Psoas muscle (tissue), 8 donors: ENCODE measurements around the gene CDC37L1. TPM values are rescaled to one million over a fixed set of nuclear protein-coding genes. Genes with fewer than 3 reads are reported as not detected.

Experiments used
- ATAC-seq, 4 donors: fragments of 200-7000 bp; cut with Tn5 transposase; one replicate each; pipeline ENCODE4 v1.9.1; 2020; ENCODE audit warnings: moderate library complexity in 3 of 4, mild to moderate bottlenecking in 2 of 4
- DNase-seq, 2 donors: peaks; one replicate each; pipeline ENCODE4 v3.0.0-alpha.2; 2020
- H3K27ac ChIP-seq: fragments of 200-600 bp; one replicate; pipeline ENCODE4 v1.8.0; 2022
- H3K27me3 ChIP-seq, 3 donors: fragments of 200-600 bp in 1 of 3; one replicate each; pipeline versions ENCODE4 v1.6.1 to v1.8.0; 2013 to 2022; ENCODE audit warnings: low read length in 2 of 3, mild to moderate bottlenecking in 2 of 3, moderate library complexity in 1 of 3; ENCODE audit not compliant: insufficient read depth in 3 of 3
- H3K36me3 ChIP-seq, 2 donors: fragments of 200-600 bp in 1 of 2; one replicate each; pipeline versions ENCODE4 v1.6.1 to v1.8.0; 2013 to 2022; ENCODE audit warnings: low read depth in 1 of 2, mild to moderate bottlenecking in 1 of 2, moderate library complexity in 1 of 2; ENCODE audit not compliant: insufficient read depth in 1 of 2
- H3K4me1 ChIP-seq: fragments of 200-600 bp; one replicate; pipeline ENCODE4 v1.8.0; 2022
- H3K4me3 ChIP-seq: fragments of 200-600 bp; one replicate; pipeline ENCODE4 v1.8.0; 2022; ENCODE audit warnings: mild to moderate bottlenecking
- H3K9me3 ChIP-seq: fragments of 200-600 bp; one replicate; pipeline ENCODE4 v1.8.0; 2022
- CTCF ChIP-seq: fragments of 200-600 bp; IDR thresholded peaks from one replicate; pipeline ENCODE4 v1.8.0; 2022; ENCODE audit warnings: antibody characterized with exemption
- WGBS, 3 donors: extraction: QIAGEN DNeasy Blood & Tissue Kit; methylation state at CpG; one replicate each; pipeline versions ENCODE4 v1.1.6 to v1.1.7; 2013; 5-methylcytosine and 5-hydroxymethylcytosine counted together
- intact Hi-C, 2 donors: fragments of 100-400 bp; cut with DNase I; formaldehyde crosslinking; loops; one replicate each; pipeline versions ENCODE4 v1.11.0 to v1.14.2; 2022
- polyA plus RNA-seq, 3 donors: library from polyadenylated mRNA; stranded (reverse); fragments of 200-250 nt; gene quantifications; one replicate each; pipeline ENCODE4 v1.2.3, GENCODE V29; 2013
- total RNA-seq, 4 donors: library from RNA; stranded (reverse); fragmentation: NEBNext Ultra II Directional in 2 of 4; extraction: Animal tissue kit (Norgen Biotek cat#: 25700) in 2 of 4; gene quantifications; one replicate each; pipeline versions ENCODE4 v1.2.1 to v1.2.4, GENCODE V29; 2021 to 2023
- donor health status: healthy with polysubstance abuse.
- donor health status: DM: no; HTN: no; CAD: no; lungs with moderate emphysema.
- donor health status: Bipolar disorder and iron deficiency.
- donor health status: healthy.
- donor health status: DM: yes; HTN: yes; CAD: no.
- donor health status: DM: no; HTN: no; CAD: no.
- donor health status: DM: no; HTN: no; CAD: no.
- donor health status: DM: yes; HTN: yes; CAD: no.

Gene CDC37L1
- total and polyA plus RNA-seq, 7 donors = 46.7 to 184 (median 87.8) TPM

- peak overlapping the region; percentile 85 for H3K27ac ChIP-seq
- ATAC-seq (no peak), DNase-seq (no peak)
- H3K27me3 ChIP-seq = no peaks in the 10 kb centered on the region
- peaks cover 0 to 7% of the 10 kb centered on the region in 2 donors for H3K36me3 ChIP-seq
- no peak for TF ChIP-seq CTCF
- WGBS, 3 donors = 53 to 61% (median 57%) methylated on average over 3 of the region's 3 CpGs
- intact Hi-C loops = loop anchor here in 1 of 2 donors (5.0 to 10.0 kb wide), 2 partner anchors 75 to 693 kb away; partner anchors contain the start of genes PLGRKT and SPATA6L
- peaks cover 10% of the 10 kb centered on the region for H3K4me1 ChIP-seq
- no peaks in the 10 kb centered on the region for H3K9me3 ChIP-seq
- H3K4me3 ChIP-seq = peak overlapping the region; percentile 80
Measured at GRCh38 chr9:4742246-4742645, 62.9 kb downstream of the CDC37L1 start.

GRCh38 chr9:4743131-4743875, 63.9 kb downstream of the CDC37L1 start:
- no peaks in the 10 kb centered on the region for H3K9me3 ChIP-seq
- H3K27me3 ChIP-seq = no peaks in the 10 kb centered on the region
- WGBS, 3 donors = 58 to 69% (median 60%) methylated on average over 5 of the region's 5 CpGs
- H3K4me1 ChIP-seq = peaks cover 8% of the 10 kb centered on the region
- TF ChIP-seq CTCF = no peak
- no peak overlapping the region for H3K4me3 ChIP-seq
- intact Hi-C loops = loop anchor here in 1 of 2 donors (5.0 to 10.0 kb wide), 2 partner anchors 76 to 691 kb away; partner anchors contain the start of genes PLGRKT and SPATA6L
- peaks cover 0 to 7% of the 10 kb centered on the region in 2 donors for H3K36me3 ChIP-seq
- peak overlapping the region; percentile 33 for H3K27ac ChIP-seq
- DNase-seq = no peak
- no peak for ATAC-seq

GRCh38 chr9:4746278-4747030, 67.1 kb downstream of the CDC37L1 start:
- intact Hi-C loops = loop anchor here in 1 of 2 donors (10.0 kb wide), 1 partner anchor 688 kb away; the partner anchor contains the start of gene PLGRKT
- Histone ChIP-seq H3K27me3 (no peaks in the 10 kb centered on the region), H3K36me3 (no peaks in the 10 kb centered on the region), H3K4me3 (no peak overlapping the region), H3K9me3 (no peaks in the 10 kb centered on the region), H3K4me1 (no peaks in the 10 kb centered on the region), H3K27ac (no peak overlapping the region)
- no peak for TF ChIP-seq CTCF
- ATAC-seq (no peak), DNase-seq (no peak)
- 85 to 93% (median 89%) methylated on average over 2 of the region's 2 CpGs for WGBS, 3 donors

GRCh38 chr9:4748612-4749011, 69.2 kb downstream of the CDC37L1 start:
- no peaks in the 10 kb centered on the region for H3K27me3 ChIP-seq
- no peak overlapping the region for H3K4me3 ChIP-seq
- intact Hi-C loops = loop anchor here in 1 of 2 donors (10.0 kb wide), 1 partner anchor 686 kb away; the partner anchor contains the start of gene PLGRKT
- no peak for TF ChIP-seq CTCF
- H3K27ac ChIP-seq = no peak overlapping the region
- DNase-seq (no peak), ATAC-seq (peak; percentile 82 to 94 (median 88))
- 47 to 83% (median 69%) methylated on average over 5 of the region's 5 CpGs for WGBS, 3 donors
- H3K36me3 ChIP-seq = no peaks in the 10 kb centered on the region
- H3K4me1 ChIP-seq = no peaks in the 10 kb centered on the region
- H3K9me3 ChIP-seq = no peaks in the 10 kb centered on the region
